GM21723 (cell line): ENCODE measurements around the gene IL19.

Experiments
- ATAC-seq: cut with Tn5 transposase; IDR thresholded peaks from one replicate; pipeline ENCODE4 v1.9.1; 2021; ENCODE audit warnings: mild to moderate bottlenecking, moderate library complexity; ENCODE audit not compliant: unreplicated experiment

The IL19 gene

GRCh38 chr1:206797534-206798383, 27.2 kb downstream of the IL19 start:
- ATAC-seq = no peak

- no peak for ATAC-seq
Observed at GRCh38 chr1:206798384-206798996, 27.9 kb downstream of the IL19 start.

GRCh38 chr1:206799311-206799710, 28.7 kb downstream of the IL19 start:
- no peak for ATAC-seq

- no peak for ATAC-seq
Observed at GRCh38 chr1:206800411-206800810, 29.8 kb downstream of the IL19 start.

- no peak for ATAC-seq
Observed at GRCh38 chr1:206800891-206801290, 30.3 kb downstream of the IL19 start.

GRCh38 chr1:206801467-206801866, 30.9 kb downstream of the IL19 start:
- ATAC-seq = no peak

GRCh38 chr1:206802401-206802800, 31.8 kb downstream of the IL19 start:
- no peak for ATAC-seq

- ATAC-seq = peak; percentile 98
Observed at GRCh38 chr1:206803221-206803730, 32.7 kb downstream of the IL19 start.

GRCh38 chr1:206804156-206804737, 33.7 kb downstream of the IL19 start:
- no peak for ATAC-seq

GRCh38 chr1:206805357-206805756, 34.8 kb downstream of the IL19 start:
- no peak for ATAC-seq

GRCh38 chr1:206808615-206809014, 38.0 kb downstream of the IL19 start:
- no peak for ATAC-seq

- ATAC-seq = no peak
Observed at GRCh38 chr1:206809504-206810084, 39.0 kb downstream of the IL19 start.

GRCh38 chr1:206812471-206812870, 41.9 kb downstream of the IL19 start:
- ATAC-seq = no peak

GRCh38 chr1:206814716-206815341, 44.3 kb downstream of the IL19 start:
- no peak for ATAC-seq

- peak; percentile 77 for ATAC-seq
Observed at GRCh38 chr1:206816390-206817287, 46.1 kb downstream of the IL19 start.

- ATAC-seq = no peak
Observed at GRCh38 chr1:206821493-206821892, 50.9 kb downstream of the IL19 start.

GRCh38 chr1:206823727-206824126, 53.2 kb downstream of the IL19 start:
- no peak for ATAC-seq

- no peak for ATAC-seq
Observed at GRCh38 chr1:206824331-206824730, 53.8 kb downstream of the IL19 start.

- ATAC-seq = no peak
Observed at GRCh38 chr1:206826394-206826793, 55.8 kb downstream of the IL19 start.

GRCh38 chr1:206828061-206828460, 57.5 kb downstream of the IL19 start:
- no peak for ATAC-seq
